NCI-H2081 treated with DMSO at 0.1 percent for 48 hours (cell line): Measurements from ENCODE around the gene CBX5.
A peak's percentile ranks its signal among the peaks of the same experiment; 100 is the strongest.
"Not testable (repeated sequence)": the region's sequence is repeated elsewhere in the genome, so short reads cannot be mapped to it uniquely, and the experiment has no call there.

Source experiments
- DNase-seq: peaks from one replicate; lab custom pipeline; 2025; lab: John Stamatoyannopoulos, UW

The CBX5 gene

DNA sequence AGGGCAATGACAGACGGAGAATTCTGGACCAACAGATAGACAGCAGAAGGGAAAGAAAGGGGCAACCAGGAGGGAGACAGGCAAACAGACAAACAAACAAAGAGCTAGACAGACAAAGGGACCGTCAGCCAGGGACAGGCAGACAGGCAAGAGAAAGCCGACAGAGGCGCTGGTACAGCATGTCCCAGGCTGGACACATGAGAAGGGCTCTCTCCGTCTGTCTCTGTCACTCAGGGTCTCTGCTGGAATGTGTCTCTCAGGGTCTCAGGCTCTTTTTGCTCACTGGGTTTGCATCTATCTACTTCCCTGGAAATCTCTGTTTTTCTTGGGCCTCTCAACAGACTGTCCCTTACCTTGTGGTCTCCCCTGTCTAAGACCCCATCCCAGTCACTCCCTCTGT, 82.9 kb downstream of the CBX5 start:
- DNase-seq, result no peak

DNA sequence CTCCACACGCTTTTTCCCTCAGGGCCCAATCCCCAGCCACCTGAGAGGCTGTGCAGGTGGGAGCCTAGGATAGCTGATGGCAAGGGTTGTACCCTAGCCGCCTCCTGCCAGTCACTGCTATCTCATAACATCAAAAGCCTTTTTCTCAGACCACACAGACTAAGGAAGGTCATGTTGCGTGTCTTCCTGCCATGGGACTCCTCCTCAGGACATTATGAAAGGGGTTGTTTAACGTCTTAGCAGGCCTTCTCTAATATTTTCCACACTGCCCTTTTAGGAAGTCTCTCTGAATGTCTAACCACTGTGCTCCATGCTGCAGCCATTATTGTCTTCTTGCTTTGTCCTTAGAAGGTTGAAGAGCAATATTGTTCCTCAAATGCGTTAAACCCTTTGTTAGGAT, 83.5 kb downstream of the CBX5 start:
- DNase-seq, result no peak

GRCh38 chr12:54195737-54196347, 84.1 kb downstream of the CBX5 start:
- no peak for DNase-seq

DNA sequence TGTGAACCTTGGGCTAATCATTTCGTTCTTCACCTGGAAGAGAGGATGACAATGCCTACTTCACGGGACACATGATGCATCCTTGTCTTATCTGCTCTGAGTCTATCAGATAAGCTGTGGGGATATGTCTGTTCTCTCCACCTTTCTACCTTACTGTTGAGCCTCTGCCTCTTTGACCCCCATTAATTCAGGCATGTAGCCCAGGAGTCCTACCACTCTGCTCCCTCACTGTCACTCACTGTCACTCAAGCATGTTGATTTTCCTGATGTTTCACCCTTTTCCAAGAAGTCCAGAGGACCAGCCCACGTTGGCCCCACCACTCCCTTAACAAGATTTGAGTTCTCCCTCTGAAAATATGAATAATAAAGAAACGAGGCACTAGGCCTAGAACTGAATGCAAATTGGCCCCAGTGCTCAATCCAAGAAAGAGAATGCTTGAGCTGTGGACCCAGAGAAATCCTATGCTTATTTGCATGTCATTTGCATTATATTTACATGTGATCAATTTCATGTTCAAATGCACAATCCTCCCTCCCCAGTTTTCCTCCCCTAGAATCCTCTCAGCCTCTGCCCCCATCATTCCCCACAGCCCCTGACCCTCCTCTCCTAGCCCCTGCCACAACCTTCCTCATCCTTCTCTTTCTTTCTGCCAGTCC, 84.7 kb downstream of the CBX5 start:
- no peak for DNase-seq

DNA sequence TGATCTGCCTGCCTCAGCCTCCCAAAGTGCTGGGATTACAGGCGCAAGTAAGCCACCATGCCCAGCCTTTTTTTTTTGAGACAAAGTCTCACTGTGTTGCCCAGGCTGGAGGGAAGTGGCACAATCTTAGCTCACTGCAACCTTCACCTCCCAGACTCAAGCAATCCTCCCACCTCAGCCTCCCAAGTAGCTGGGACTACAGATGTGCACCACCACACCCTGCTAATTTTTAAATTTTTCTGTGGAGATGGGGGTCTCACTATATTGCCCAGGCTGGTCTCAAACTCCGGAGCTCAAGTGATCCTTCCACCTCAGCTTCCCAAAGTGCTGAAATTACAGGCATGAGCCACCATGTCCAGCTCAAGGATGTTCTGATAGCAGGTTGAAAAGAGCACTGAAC, 85.3 kb downstream of the CBX5 start:
- DNase-seq, result not testable (repeated sequence)

GRCh38 chr12:54193434-54193833, 86.5 kb downstream of the CBX5 start:
- DNase-seq, result no peak

- DNase-seq, result peak; percentile 25
Measured at GRCh38 chr12:54191550-54192022, 88.3 kb downstream of the CBX5 start.

DNA sequence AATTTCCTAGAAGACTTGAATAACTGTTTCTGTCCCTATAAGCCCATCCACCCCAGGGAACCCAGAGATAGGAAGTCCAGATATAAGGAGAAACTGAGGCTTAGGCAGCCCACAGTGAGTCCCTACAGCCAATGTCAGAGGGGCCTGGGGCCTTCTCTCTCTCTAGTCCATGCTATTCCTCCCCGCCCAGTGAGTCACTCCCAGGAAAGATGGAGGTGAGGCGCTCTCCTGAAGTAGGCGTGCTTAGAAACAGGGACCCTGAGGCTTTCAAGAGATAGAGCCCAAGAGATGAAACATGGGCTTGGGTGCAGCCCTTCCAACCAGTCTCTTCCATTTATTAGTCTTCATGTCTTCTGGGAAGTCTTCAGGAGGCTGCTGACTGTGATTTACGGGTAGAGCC, 88.8 kb downstream of the CBX5 start:
- DNase-seq, result no peak

DNA sequence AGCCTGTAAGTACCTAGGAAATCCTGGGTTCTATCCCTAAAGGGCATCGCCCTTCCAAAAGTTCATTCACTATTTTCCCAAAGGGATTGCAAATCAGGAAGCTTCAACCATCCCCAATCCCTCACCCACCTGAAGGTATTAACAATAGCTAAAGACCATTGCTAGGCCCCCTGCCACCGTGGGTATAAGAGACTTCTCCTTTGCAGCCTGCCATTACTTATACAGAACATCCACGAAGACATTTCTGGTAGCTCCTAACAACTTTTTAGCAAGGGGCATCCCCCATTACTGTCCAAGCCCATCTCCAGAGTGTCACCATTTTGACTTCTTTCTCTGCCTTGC, 90.8 kb downstream of the CBX5 start:
- DNase-seq, result no peak

- no peak for DNase-seq
Measured at GRCh38 chr12:54187075-54187474, 92.8 kb downstream of the CBX5 start.

GRCh38 chr12:54185919-54186318, 94.0 kb downstream of the CBX5 start:
- no peak for DNase-seq

DNA sequence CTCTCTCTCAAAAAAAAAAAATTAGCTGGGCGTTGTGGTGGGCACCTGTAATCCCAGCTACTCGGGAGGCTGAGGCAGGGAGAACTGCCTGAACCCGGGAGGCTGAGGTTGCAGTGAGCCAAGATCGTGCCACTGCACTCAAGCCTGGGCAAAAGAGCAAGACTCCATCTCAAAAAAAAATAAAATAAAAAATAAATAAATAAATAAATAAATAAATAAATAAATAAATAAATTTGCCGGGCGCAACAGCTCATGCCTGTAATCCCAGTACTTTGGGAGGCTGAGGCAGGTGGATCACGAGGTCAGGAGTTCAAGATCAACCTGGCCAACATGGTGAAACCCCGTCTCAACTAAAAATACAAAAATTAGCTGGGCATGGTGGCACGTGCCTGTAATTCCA, 94.6 kb downstream of the CBX5 start:
- not testable (repeated sequence) for DNase-seq

DNA sequence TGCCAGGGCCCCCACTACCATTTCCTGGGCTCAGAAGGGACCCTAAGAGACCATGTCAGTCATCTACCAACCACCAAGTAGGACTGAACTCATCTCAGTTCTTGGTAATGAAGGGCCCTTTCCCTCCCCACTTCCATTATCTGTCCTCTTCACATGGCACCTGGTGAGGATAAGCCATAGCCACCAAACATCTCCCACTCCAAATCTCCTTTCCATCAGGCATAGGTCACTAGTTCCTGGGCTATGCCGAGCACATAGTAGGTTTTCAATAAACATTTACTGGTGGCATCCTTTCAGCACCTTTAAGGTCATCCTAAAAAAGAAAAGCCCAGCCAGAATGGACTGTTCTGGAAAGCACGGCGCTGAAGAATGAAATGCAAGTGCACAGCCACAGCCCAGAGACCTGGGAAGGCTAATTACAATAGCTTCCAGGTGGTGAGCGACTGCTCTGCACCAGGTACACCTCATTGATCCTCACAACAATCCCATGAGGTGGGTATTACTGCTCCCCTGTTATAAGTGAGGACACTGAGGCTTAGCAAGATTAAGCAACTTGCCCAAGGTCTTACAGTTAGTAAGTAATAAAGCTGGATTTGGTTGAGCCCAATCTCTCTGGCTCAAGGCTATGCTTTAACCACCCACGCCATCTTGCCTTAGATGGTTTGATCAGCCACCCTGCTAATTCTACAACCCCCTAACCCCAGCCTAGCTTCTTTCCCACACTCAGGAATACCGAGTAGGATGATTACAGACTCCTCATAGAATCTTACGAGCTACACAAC, 95.7 kb downstream of the CBX5 start:
- no peak for DNase-seq

DNA sequence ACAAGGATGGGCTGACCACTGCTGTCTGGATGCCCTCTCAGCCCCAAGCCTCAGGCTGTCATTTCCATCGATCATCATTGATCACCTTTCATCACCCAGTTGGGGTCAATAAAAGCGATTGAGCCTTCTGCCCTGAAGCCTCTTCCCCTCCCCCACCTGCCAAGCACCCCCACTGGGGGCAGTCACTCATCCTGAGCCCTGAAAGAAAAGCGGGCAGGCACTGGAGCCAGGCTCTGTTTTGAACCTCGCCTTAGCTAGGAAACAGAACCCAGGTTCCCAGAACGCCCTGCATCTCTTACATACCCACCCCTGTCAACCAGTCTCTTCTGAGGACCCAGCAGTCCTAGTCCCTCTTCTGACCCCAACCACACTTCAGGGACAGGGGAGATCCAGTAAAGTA, 96.9 kb downstream of the CBX5 start:
- no peak for DNase-seq

- DNase-seq, result no peak
Measured at GRCh38 chr12:54182086-54182485, 97.8 kb downstream of the CBX5 start.
